ELR (cell line): ENCODE results near the gene DHCR7.

Source experiments
- DNase-seq: peaks from one replicate; pipeline ENCODE4 v3.0.0-alpha.2; 2015; ENCODE audit warnings: low read depth

The DHCR7 gene

GRCh38 chr11:71448257-71449171 lies at the start of gene DHCR7:
Gene DHCR7, minus strand, starts transcription at chr11:71448393. Its CDS starts 3,441 bp downstream, at chr11:71444952.
- DNase-seq: peak; percentile 92

GRCh38 chr11:71496421-71496820 lies 48.2 kb upstream of the DHCR7 start:
- DNase-seq: no peak

GRCh38 chr11:71495286-71496230 lies 47.4 kb upstream of the DHCR7 start:
- DNase-seq: no peak

GRCh38 chr11:71491940-71492339 lies 43.7 kb upstream of the DHCR7 start:
- DNase-seq: no peak

GRCh38 chr11:71491531-71491930 lies 43.3 kb upstream of the DHCR7 start:
- no peak for DNase-seq

GRCh38 chr11:71490731-71491390 lies 42.7 kb upstream of the DHCR7 start:
- no peak for DNase-seq

- no peak for DNase-seq
Measured at GRCh38 chr11:71490044-71490730, 42.0 kb upstream of the DHCR7 start.

GRCh38 chr11:71489311-71490043 lies 41.3 kb upstream of the DHCR7 start:
- DNase-seq: peak; percentile 82

- DNase-seq: no peak
Measured at GRCh38 chr11:71488681-71489270, 40.6 kb upstream of the DHCR7 start.

- no peak for DNase-seq
Measured at GRCh38 chr11:71486320-71486719, 38.1 kb upstream of the DHCR7 start.

GRCh38 chr11:71485466-71485865 lies 37.3 kb upstream of the DHCR7 start:
- DNase-seq: no peak

GRCh38 chr11:71485063-71485399 lies 36.8 kb upstream of the DHCR7 start:
- no peak for DNase-seq

GRCh38 chr11:71484248-71485062 lies 36.3 kb upstream of the DHCR7 start:
- DNase-seq: no peak

GRCh38 chr11:71483692-71484091 lies 35.5 kb upstream of the DHCR7 start:
- no peak for DNase-seq

- DNase-seq: no peak
Measured at GRCh38 chr11:71482746-71483364, 34.7 kb upstream of the DHCR7 start.

- DNase-seq: no peak
Measured at GRCh38 chr11:71482216-71482615, 34.0 kb upstream of the DHCR7 start.

GRCh38 chr11:71481101-71481960 lies 33.1 kb upstream of the DHCR7 start:
- no peak for DNase-seq

GRCh38 chr11:71478528-71478840 lies 30.3 kb upstream of the DHCR7 start:
- DNase-seq: no peak
